GM12873 (cell line): ENCODE measurements around the gene SLC16A12.

Source experiments
- CTCF ChIP-seq: IDR thresholded peaks from 2 replicates; pipeline ENCODE4 v1.5.1; 2012; ENCODE audit warnings: low read depth, mild to moderate bottlenecking, moderate library complexity, low read length, control low read depth; ENCODE audit not compliant: insufficient read depth; ENCODE audit errors: missing control alignments

SLC16A12 gene

GRCh38 chr10:89398003-89398749 lies 137.2 kb downstream of the SLC16A12 start:
- TF ChIP-seq CTCF: no peak

DNA sequence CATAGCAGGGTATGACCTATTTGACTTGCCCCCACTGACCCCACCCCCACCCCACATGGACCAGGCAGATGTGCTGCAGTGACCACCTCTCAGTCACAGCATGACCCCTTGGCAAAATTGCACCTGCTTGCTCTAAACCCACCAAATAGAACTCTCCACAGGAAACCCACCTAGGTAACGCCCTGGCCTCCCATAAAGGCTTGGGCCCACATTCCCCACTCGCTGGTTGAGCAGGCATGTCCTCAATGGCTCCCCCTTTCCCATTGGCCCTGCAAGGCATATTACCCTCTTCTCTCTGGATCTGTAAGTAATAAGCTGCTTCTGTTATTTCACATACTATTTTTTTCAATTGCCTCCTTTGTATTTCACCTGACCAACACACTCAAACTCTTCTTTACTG lies 140.3 kb downstream of the SLC16A12 start:
- no peak for TF ChIP-seq CTCF

DNA sequence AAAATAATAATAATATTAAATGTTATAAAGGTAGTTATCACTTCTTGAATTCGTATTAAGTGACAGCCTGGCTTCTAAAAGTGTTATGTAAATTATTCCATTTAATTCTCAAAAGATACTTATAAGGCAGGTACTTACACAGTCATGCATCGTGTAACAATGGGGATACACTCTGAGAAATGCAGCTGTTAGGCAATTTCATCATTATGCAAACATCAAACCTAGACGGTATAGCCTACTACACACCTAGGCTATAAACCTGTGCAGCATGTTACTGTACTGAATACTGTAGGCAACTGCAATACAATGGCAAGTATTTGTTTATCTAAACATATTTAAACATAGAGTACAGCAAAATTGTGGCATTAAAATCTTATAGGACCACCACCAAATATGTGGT lies 141.5 kb downstream of the SLC16A12 start:
- no peak for TF ChIP-seq CTCF

GRCh38 chr10:89392974-89393373 lies 142.4 kb downstream of the SLC16A12 start:
- no peak for TF ChIP-seq CTCF

DNA sequence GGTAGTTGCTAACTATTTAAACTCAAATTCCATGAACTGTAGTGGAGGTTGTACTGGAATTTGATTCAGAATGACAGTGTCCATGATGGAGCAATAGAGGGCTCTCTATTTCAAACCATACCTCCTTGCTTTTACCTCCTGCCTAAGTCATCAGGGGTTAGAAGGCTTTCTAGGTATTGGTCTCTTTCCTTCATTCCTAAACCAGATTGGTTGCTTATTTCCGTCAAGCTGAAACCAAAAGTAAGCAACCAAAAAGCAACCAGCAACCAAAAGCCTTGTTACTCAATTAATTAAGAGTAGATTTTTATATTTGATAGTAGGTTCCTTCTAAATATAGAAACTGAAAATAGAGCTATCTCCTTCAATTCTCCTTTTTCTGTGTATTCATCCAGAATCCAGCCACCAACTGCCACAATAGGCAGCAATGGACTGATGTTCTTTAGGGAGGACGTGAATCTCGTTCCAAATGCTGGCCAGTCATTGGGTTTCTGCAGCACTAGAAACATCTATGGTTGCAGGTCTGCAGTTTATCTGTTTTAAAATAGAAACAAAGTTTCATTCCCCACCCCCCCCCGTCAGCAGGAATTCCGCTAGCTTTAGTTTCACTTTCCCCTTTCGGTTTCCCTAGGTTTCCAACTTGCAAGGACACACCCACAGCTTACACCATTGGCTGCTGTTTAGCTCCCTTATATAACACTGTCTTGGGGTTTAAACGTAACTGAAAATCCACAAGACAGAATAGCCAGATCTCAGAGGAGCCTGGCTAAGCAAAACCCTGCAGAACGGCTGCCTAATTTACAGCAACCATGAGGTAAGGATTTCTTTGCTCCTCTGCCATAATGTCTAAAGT lies 143.3 kb downstream of the SLC16A12 start, which contains the start of gene IFIT1:
Gene IFIT1 (plus strand): TSS at position 717 of the 850 bp plus-strand sequence. CDS start 90 bp downstream, at position 807.
- no peak for TF ChIP-seq CTCF

DNA sequence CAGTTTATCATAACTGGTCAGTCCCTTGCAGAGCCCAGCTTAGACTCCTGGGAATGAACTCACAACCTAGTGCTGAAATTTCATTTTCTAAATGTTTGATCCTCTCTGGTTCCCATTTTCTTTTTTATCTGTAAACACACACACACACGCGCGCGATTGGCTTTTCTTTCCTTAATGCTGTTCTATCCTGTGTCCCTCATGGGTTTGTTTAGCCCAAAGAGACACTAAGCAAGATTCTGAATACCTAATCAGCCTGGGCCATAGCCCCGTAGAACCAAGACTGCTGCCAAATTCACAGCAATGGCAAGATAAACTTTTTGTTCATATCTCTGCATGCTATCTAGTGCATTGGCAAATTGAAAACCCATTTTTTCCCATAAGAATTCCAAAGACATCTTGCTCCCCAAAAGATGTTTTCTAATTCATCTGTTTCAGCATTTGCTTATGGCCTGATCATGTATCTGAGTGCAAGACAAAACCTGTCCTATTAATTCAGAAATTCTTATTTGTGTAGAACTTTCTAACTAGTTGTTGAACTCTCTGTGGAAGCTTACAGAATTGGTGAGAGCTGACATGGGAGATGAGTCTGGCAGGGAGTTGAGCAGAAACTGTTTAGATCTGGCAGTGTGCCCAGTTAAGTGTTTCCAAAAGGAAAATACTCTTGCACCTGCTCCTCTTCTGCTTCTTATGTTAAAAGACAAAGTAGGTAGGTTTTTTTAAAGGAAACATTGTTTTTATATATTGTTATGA lies 144.7 kb downstream of the SLC16A12 start:
- TF ChIP-seq CTCF: no peak

GRCh38 chr10:89389254-89389653 lies 146.1 kb downstream of the SLC16A12 start:
- peak; percentile 46 for TF ChIP-seq CTCF
